OCI-M2 (cell line): ENCODE measurements around the gene NEK1.
"Not testable (repeated sequence)": the region's sequence is repeated elsewhere in the genome, so short reads cannot be mapped to it uniquely, and the experiment has no call there.

Source experiments
- DNase-seq: peaks from one replicate; lab custom pipeline; 2025; ENCODE audit not compliant: unreplicated experiment; lab: John Stamatoyannopoulos, UW

Gene NEK1

DNA sequence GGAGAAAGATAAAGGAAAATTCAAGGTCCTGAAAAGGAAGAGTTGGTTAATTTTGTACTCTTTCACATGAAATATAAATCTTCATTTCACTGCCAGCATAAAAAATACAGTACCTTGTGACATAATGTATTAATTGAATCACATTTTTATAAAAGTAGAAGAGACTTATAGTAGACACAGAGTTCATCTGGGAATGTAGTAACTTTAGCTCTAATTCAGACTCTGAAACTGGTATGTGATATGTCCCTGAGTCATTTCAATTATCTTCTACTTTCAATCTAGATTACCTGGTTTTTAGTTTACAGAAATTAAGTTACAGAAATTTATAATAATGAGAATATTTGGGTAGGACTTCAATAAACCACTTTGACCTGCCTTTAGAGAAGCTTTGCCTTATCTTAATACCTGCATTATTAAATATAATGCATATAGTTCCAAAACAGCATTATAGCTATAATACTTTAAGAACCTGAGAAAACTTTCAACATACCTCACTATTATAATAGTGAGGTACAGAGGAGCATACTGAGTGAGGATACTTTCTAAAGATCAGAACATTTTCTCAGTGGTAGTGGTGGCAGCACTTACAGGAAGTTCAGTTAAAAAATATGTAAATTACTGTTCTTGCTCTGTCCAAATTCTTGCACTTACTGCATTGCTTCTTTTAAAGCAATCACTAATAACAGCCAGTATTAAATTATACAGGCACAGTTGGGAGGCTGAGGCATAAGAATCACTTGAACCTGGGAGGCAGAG, 11.2 kb downstream of the NEK1 start:
- no peak for DNase-seq

DNA sequence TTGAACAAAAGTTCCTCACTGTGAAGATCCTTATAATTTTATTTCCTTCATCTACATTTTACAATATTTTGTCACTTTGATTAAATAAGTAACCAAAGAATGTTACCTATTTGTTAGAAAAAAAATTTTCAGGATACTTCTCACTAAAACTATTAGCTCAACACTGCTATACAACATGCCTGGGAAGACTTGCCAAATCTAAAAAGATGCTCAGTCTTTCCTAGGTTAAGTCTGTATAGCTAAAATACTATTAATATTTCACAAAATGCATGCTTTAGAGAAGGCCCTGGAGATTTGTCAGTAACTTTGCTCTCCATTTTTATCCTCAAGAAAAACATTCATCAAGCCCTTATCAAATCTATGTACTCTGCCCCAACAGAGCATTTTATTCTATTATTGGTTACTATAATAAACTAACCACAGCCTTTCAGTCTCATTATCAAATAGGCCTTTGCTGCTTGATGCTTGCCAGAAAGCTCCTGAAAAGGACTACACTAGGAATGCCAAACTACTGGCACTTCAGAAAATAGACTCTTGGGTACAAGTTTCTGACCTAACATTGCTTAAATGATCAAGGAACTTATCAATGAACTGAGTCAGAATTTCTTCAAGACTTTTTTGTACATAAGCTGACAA, 17.7 kb downstream of the NEK1 start:
- no peak for DNase-seq

DNA sequence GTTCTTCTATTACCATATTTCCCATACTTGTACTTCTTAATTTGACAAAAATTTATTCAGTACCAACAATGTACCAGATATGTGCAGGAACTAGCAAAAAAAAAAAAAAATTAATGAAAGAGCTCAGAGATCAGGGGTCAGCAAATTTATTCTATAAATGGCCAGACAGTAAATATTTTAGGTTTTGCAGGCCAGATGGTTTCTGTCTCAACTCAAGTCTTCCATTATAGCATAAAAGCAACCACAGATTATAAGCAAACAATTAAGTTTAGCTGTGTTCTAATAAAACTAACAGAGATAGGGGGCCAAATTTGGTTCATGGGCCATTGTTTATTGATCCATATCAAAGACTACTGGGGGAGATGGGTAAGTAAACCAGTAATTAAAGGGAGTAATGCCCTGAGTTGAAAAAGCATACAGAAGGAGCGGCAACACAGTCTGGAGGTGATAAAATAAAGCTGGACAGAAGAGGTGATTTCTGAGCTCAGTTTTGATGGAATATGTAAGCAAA, 19.3 kb downstream of the NEK1 start:
- DNase-seq, result no peak

DNA sequence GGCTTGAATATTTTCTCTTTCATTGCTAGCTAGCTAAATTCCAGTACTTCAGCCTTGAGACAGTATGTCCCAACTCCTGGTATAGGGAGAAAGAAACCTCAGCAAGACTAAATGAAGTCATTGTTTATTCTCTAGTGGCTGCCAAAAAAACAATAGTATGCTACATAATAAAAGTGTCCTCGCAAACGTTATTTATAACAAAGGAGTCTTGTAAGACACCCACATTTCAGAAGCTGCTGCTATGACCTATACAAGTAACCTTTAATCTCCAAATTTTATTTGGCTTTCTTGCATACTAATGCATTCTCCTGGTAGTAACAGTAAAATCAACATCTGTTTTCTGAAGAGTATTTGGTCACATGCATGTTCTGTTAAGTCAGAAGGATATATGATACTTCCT, 28.8 kb downstream of the NEK1 start:
- no peak for DNase-seq

DNA sequence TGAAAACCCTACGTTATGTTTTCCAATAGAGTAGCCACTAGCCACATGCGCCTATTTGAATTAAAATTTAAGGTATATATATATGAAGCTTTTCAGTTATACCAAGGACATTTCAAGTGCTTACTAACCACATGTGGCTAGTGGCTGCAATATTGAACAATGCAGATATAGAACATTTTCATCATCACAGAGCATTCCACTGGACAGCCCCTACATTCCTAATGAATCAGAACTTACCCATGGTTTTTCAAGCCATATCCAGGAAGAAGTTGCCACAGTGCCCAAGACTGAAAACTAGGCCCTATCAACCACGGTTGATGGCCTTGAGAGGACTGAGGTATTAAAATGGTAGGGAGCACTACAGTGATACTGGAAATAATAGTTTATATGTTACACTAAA, 29.7 kb downstream of the NEK1 start:
- DNase-seq, result no peak

DNA sequence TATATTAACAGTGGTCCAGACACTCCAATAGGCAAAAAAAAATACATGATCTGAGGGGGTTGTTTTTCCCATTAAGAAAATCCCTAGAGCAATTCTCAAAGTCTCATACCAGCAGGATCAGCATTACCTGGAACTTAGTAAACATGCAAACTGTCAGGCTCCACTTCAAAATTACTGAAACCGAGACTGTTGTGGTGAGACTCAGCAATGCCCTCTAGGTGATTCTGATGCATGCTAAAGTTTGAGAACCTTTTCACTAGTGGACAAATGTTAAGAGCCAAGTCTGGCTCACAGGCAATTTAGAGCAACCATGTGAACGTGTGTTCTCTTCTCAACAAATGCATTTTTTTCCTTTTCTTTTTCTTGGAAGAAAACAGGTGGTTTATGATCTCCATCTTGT, 30.2 kb downstream of the NEK1 start:
- no peak for DNase-seq

DNA sequence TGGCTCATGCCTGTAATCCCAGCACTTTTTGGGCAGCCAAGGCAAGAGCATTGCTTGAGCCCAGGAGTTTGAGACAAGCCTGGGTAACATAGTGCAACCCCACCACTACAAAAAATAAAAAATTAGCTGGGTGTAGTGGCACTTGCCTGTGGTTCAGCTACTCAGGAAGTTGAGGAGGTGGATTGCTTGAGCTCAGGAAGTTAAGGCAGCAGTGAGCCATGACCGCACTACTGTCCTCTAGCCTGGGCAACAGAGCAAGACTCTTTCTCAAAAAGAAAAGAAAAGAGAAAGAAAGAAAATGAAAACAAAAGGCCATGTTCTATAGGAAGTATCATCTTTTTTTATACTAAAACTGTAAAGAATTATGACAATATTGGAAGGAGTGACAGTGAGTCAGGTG, 38.5 kb downstream of the NEK1 start:
- DNase-seq, result no peak

DNA sequence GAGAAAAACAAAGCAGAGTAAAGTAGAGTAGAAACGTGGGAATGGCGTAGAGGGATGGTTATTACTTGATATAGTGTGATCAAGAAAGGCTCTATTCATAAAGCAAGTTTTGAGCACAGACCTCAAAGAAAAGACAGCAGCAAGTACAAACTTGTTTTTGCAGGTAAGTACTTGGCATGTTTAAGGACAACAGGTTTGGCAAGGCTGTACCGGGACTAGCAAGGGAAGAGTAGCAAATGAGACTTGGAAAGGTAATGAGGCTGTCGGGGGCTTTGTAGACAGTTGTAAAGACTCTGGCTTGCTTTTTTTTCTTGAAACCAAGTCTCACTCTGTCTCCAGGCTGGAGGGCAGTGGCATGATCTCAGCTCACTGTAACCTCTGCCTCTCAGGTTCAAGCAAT, 40.9 kb downstream of the NEK1 start:
- no peak for DNase-seq

DNA sequence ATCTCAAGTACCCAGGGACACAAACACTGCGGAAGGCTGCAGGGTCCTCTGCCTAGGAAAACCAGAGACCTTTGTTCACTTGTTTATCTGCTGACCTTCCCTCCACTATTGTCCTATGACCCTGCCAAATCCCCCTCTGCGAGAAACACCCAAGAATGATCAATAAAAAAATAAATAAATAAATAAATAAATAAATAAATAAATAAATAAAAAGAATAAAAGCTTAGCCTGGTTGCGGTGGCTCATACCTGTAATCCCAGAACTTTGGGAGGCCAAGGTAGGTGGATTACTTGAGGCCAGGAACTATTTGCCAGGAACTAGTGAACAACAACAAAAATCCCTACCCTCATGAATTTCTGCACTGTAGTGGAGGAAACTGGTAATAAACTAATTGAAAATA, 41.4 kb downstream of the NEK1 start:
- not testable (repeated sequence) for DNase-seq

DNA sequence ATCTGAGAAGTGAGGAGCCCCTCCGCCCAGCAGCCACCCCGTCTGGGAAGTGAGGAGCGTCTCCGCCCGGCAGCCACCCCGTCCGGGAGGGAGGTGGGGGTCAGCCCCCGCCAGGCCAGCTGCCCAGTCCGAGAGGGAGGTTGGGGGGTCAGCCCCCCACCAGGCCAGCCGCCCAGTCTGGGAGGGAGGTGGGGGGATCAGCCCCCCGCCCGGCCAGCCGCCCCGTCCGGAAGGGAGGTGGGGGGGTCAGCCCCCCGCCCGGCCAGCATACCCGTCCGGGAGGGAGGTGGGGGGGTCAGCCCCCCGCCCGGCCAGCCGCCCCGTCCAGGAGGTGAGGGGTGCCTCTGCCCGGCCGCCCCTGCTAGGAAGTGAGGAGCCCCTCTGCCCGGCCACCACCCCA, 42.1 kb downstream of the NEK1 start:
- DNase-seq, result not testable (repeated sequence)

DNA sequence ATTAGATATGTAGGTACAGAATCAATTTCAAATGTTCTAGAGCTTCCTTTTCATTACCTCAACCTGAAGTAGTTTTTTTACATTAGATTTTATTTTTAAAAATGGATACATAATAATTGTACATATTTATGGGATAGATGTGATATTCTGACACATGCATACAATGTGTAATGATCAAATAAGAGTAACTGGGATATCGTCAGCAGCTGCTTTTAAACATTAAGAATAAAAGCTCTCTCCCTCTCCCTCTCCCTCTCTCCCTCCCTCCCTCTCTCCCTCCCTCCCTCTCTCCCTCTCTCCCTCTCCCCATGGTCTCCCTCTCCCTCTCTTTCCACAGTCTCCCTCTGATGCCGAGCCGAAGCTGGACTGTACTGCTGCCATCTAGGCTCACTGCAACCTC, 43.2 kb downstream of the NEK1 start:
- not testable (repeated sequence) for DNase-seq

DNA sequence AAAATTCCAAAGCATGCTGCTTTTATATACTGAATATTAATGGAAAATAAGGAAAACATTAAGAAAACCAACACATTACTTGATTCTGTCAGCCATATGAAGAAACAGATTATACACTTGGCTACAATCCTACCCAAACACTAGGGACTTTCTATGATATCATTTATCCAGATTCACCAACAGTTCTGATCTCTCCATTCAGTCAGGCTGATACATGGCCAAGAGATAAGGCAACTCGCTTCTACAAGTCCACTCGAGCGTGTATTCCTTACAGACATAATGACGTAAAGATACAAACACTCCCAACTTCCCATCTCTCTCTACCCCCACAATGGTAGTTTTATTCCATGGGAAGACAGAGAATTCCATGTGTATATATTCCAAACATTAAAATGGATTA, 44.5 kb downstream of the NEK1 start:
- no peak for DNase-seq

DNA sequence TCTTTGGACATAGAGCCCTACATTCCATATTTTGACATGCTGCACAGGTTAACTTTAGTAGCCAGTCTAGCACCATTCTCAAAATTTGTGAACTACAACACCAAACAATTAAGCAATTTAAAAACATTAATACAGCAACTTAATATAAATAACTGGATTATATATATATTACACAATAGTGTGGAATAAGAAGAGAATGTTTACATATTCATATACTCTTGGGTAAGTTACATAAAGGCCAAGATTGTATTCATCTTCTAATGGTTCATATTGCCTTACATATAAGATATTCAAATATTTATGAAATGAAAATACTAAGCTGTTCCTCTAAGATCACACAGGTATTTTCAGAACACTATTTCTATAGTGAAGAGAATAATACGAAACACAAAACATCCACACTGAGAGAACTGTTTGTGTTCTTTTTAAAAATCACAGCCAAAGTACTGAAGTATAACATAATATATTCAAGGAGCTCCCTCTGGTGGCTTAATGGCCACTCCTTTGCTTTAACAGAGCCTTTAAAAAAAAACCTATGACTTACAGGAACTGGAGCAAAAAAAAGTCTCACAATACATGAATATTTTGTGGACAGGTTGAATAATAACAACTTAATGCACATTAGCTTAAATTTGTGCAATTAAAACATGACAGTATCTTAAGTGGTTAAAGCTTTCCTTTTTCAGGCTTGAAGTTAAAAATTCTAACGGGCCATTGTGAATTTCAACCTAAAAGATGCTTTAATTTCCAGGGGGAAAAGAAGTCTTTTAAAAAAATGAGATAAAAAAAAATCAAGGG, 46.2 kb downstream of the NEK1 start:
- DNase-seq, result peak; percentile 27

DNA sequence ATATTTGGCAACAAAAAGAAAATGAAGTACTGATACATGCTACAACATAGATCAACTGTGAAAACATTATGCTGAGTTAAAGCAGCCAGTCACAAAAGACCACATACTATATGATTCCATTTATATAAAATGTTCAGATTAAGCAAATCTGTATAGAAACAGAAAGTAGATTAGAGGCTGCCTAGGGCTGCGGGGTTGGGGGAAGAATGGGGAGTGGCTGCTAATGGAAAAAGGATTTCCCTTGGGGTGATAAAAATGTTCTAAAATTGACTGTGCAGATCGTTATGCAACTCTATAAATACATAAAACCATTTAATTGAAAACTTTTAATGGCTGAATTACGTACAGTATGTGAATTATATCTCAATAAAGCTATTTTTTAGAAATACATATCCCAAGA, 46.8 kb downstream of the NEK1 start:
- no peak for DNase-seq

DNA sequence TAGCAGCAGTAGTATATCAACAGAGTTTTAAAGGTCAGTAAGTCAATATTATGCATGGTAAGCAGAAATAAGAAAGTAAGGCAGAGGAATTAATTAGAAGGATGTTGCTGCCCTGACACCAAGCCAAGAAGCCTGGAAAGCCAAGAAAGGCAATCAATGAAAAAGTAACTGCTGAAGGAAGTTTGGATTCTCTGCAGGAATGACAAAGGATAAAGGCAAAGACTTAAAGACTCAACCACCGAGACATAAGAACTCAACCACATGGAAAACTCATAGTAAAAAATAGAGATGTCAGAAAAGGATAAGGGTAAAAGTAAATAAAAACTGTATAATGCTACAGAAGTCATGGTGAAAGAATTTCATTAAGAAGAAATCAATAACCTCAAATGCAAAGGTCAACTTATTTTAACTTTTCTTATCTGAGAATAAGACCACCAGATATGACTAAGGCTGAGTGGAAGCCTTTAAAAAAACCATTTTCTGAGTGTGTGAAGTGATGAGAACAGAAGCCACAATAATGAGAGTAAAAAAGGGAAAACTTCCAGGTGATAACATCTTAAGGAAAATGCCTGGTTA, 55.2 kb downstream of the NEK1 start:
- DNase-seq, result no peak

DNA sequence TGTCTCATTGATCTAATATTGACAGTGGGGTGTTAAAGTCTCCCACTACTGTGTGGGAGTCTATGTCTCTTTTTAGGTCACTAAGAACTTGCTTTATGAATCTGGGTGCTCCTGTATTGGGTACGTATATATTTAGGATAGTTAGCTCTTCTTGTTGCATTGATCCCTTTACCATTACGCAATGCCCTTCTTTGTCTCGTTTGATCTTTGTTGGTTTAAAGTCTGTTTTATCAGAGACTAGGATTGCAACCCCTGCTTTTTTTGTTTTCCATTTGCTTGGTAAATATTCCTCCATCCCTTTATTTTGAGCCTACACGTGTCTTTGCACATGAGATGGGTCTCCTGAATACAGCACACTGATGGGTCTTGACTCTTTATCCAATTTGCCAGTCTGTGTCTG, 65.8 kb downstream of the NEK1 start:
- DNase-seq, result not testable (repeated sequence)

DNA sequence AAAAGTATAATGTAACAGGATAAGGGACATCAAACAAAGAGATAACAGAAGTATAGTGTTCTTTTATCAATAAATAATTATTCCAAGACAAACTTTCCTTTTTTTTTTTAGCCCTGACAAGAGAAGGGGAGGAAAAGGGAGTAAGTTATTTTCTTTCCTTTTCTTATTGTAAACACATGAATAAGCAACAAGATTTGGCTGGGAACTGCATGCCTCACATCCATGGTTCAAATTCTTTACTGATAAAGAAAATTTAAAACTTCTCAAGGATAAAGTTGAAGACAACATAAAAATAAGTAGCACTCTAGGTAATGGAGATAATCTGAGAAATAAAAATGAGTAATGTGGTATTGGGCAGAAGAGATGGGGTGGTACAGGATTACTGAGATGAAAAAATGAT, 71.6 kb downstream of the NEK1 start:
- no peak for DNase-seq

DNA sequence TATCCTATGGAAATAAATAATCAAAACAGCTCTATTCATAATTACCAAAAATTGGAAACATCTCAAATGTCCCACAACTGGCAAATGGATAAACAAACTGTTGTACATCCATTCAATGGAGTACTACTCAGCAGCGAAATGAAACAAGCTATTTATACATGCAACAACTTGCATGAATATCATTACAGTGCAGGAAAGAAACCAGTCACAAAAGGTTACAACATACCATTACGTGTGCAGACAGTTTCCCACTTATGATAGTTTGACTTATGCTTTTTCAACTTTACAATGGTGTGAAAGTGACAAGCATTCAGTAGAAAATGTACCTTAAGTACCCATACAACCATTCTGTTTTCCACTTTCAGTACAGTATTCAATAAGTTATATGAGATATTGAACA, 82.3 kb downstream of the NEK1 start:
- no peak for DNase-seq

DNA sequence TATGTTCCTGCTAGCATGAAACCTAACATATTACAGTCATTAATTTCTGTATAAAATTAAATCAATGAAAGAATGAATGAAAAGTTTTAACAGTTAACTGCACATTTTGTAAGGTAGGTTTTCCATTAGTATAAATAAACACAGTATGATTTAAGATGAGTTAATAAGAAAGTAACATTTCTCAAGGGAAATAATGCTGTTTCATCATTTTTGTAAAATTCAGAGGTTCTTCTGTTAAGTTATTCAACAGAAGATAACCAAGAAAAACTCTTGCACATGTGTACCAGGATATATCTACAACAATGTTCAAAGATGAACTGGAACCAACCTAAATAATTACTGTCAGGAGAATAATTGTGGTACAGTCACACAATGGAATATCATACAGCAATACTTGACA, 88.6 kb downstream of the NEK1 start:
- no peak for DNase-seq

DNA sequence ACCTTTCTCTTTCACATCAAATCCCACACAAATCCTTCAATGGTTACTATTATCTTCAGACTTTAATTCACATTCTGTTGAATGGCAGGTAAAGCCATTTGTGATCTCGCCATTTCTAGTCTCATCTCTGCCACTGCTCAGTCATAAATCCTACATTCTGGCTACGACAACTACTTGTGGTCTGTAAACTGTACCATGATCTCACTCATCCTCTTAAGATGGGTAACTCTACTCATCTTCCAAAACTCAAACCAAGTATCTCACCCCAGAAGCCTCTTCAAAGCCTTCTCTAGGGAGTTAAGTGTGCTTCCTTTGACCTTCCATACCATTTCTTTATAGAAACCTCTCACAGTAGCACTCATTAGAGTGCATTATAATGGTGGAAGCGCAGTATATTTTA, 101.8 kb downstream of the NEK1 start:
- no peak for DNase-seq

DNA sequence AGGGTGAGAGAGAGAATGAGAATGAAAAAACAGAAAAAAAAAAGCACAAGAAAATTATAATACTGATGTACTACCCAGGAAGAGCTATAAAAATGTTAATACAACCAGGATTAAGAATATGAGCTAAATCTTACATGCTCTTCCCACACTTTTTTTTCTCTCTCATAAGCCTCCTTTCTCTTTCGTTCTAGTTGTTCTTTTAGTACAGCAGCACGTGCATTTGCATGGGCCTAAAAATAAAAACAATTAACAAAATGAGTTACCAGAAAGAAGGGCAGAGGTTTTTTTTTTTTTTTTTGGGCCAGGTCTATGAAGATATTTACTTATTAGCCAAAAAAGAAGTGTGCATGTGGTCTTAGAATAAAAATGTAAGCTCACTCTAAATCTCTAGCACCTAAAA, 105.5 kb downstream of the NEK1 start:
- no peak for DNase-seq

DNA sequence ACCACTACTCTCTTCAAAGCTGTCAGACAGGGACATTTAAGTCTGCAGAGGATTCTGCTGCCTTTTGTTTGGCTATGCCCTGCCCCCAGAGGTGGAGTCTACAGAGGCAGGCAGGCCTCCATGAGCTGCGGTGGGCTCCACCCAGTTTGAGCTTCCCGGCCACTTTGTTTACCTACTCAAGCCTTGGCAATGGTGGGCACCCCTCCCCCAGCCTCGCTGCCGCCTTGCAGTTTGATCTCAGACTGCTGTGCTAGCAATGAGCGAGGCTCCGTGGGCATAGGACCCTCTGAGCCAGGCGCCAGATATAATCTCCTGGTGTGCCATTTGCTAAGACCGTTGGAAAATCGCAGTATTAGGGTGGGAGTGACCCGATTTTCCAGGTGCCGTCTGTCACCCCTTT, 112.5 kb downstream of the NEK1 start:
- DNase-seq, result not testable (repeated sequence)
